ENCODE data around the gene NDFIP2.

- no peak for TF ChIP-seq CTCF (IDR thresholded peaks at IDR 0.05; ENCODE audit: low read depth, low read length)
- no peak for TF ChIP-seq POLR2A (IDR thresholded peaks at IDR 0.05; ENCODE audit: extremely low read depth, insufficient read length)
- TF ChIP-seq, protein P1, sequence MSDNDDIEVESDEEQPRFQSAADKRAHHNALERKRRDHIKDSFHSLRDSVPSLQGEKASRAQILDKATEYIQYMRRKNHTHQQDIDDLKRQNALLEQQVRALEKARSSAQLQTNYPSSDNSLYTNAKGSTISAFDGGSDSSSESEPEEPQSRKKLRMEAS (IDR thresholded peaks at IDR 0.05; ENCODE audit: low read depth, low read length), result no peak
Measured at GRCh38 chr13:79458436-79458835, 22.5 kb upstream of the NDFIP2 start.
